ENCODE measurements around the gene SNX25. TPM values are rescaled to one million over a fixed set of nuclear protein-coding genes. Genes with fewer than 3 reads are reported as not detected.

SNX25 gene
- total RNA-seq, 6 donors from 2014 or later: 62.9 to 178 (median 123) TPM

DNA sequence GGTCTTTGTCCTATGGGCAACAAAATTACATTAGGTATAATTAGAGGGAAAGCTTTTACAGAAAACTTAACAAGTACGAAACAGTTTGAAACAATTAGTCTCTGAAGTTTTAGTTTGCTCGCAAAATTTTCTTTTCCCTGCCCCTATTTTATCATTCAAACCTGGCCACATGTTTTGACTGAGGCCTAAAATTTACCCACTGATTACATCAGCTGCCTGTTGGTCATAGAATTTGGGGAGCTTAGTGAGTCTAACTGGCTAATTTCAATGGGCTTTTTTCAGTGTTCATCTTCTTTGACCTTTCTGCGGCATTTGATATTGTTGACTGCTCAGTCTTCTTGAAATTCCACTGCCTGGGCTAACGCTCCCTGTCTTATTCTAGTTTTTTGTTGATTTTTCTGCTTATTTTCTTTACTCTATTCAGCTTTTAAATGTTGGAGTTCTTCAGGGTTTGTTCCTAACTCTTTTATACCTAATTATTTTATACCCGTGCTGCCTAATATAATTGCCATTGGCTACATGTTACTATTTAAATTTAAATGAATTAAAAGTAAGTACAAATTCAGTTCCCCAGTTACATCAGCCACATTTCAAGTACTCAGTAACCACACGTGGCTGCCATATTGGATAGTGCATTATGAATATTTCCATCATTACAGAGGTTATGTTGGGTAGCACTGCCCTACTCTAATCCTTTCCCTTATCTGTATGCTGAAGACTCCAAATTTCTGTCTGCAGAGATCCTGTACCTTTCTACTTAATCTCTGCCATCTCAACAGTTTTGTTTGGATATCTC lies 87.5 kb downstream of the SNX25 start:
- no peak for DNase-seq
- WGBS, 2 donors: 93 to 95% methylated on average over 6 of the region's 6 CpGs
- TF ChIP-seq, protein P1, sequence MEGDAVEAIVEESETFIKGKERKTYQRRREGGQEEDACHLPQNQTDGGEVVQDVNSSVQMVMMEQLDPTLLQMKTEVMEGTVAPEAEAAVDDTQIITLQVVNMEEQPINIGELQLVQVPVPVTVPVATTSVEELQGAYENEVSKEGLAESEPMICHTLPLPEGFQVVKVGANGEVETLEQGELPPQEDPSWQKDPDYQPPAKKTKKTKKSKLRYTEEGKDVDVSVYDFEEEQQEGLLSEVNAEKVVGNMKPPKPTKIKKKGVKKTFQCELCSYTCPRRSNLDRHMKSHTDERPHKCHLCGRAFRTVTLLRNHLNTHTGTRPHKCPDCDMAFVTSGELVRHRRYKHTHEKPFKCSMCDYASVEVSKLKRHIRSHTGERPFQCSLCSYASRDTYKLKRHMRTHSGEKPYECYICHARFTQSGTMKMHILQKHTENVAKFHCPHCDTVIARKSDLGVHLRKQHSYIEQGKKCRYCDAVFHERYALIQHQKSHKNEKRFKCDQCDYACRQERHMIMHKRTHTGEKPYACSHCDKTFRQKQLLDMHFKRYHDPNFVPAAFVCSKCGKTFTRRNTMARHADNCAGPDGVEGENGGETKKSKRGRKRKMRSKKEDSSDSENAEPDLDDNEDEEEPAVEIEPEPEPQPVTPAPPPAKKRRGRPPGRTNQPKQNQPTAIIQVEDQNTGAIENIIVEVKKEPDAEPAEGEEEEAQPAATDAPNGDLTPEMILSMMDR (IDR thresholded peaks at IDR 0.05): no peak
- TF ChIP-seq EP300 (IDR thresholded peaks at IDR 0.05) (no peak), POLR2A (IDR thresholded peaks at IDR 0.05) (no peak), POLR2AphosphoS5 (IDR thresholded peaks at IDR 0.05) (no peak)
- Histone ChIP-seq H3K4me1 (peaks cover 0 to 26% (median 5%) of the 10 kb centered on the region in 4 donors), H3K27ac (no peak overlapping the region), H3K27me3 (no peaks in the 10 kb centered on the region), H3K4me3 (no peak overlapping the region), H3K36me3 (peaks cover 0 to 15% (median 4%) of the 10 kb centered on the region in 4 donors), H3K9me3 (no peaks in the 10 kb centered on the region)
- ATAC-seq (ENCODE audit: low FRiP score in 2 of 2): no peak

DNA sequence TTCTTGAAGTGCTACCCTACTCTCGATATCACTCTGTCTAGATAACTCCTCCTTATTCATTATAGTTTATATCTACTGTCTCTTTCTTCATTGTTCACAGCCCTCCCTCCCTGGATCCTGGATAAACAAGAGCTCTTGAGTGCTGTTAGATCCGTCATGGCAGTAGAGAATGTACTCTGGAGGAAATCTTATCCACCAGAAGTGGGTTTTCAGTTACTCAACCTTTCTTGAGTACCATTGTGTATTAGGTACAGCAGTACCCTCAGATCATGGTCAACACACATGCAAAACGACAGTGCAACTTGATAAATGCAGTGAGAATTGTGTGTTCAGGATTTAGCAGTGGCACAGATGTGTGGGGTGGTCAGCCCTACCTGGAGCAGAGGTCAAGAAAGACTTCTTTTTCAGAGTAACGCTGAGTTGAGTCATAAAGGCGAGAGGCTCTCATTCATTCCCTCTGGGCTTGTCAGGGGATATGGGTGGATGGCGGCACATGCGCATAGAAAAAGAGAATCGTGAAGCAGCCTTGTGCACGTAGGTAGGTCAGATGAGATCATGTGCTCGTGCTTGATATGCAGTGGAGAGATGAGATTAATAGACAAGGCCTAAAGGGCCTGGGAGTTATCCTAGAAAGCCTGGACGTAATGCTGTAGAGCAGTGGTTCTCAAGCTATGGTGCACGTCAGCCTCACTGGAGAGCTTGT lies 89.5 kb downstream of the SNX25 start:
- TF ChIP-seq POLR2AphosphoS5 (IDR thresholded peaks at IDR 0.05) (peak in 1 of 2 donors; percentile 64), EP300 (IDR thresholded peaks at IDR 0.05) (peak in 3 of 4 donors; percentile 70 to 93 (median 79))
- TF ChIP-seq, protein P1 (IDR thresholded peaks at IDR 0.05): no peak
- H3K27me3 ChIP-seq: no peaks in the 10 kb centered on the region
- 67 to 76% methylated on average over 12 of the region's 12 CpGs for WGBS, 2 donors
- H3K36me3 ChIP-seq: peaks cover 0 to 5% (median 2%) of the 10 kb centered on the region in 4 donors
- no peaks in the 10 kb centered on the region for H3K9me3 ChIP-seq
- peak overlapping the region; percentile 22 to 63 (median 48) for H3K27ac ChIP-seq
- peaks cover 0 to 35% (median 10%) of the 10 kb centered on the region in 4 donors for H3K4me1 ChIP-seq
- DNase-seq (no peak), ATAC-seq (ENCODE audit: low FRiP score in 2 of 2) (peak; percentile 46 to 71)
- no peak overlapping the region for H3K4me3 ChIP-seq

DNA sequence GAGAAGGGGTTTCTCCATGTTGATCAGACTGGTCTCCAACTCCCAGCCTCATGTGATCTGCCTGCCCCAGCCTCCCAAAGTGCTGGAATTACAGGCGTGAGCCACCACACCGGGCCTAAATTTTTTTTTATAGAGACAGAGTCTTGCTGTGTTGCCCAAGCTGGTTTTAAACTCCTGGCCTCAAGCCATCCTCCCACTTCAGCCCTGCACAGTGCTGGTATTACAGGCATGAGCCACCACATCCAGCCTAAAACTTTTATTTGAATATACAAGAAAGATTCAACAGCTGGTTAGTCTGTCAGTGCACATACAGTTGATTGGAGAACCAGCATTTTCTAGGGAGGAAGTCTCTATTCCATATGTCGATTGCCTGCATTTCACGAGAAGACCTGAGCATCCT lies 95.1 kb downstream of the SNX25 start:
- peaks cover 0 to 10% (median 6%) of the 10 kb centered on the region in 4 donors for H3K36me3 ChIP-seq
- H3K27ac ChIP-seq: peak overlapping the region; percentile 56 to 80 (median 75)
- H3K4me3 ChIP-seq: no peak overlapping the region
- TF ChIP-seq POLR2A (IDR thresholded peaks at IDR 0.05): no peak
- TF ChIP-seq, protein P1 (IDR thresholded peaks at IDR 0.05): no peak
- TF ChIP-seq EP300 (IDR thresholded peaks at IDR 0.05): no peak
- no peak for TF ChIP-seq POLR2AphosphoS5 (IDR thresholded peaks at IDR 0.05)
- peaks cover 0 to 35% (median 16%) of the 10 kb centered on the region in 4 donors for H3K4me1 ChIP-seq
- WGBS, 2 donors: 66 to 74% methylated on average over 4 of the region's 4 CpGs
- peak in 1 of 2 donors; percentile 46 for DNase-seq
- peak; percentile 7 to 16 for ATAC-seq (ENCODE audit: low FRiP score in 2 of 2)
- H3K27me3 ChIP-seq: no peaks in the 10 kb centered on the region
- no peaks in the 10 kb centered on the region for H3K9me3 ChIP-seq

DNA sequence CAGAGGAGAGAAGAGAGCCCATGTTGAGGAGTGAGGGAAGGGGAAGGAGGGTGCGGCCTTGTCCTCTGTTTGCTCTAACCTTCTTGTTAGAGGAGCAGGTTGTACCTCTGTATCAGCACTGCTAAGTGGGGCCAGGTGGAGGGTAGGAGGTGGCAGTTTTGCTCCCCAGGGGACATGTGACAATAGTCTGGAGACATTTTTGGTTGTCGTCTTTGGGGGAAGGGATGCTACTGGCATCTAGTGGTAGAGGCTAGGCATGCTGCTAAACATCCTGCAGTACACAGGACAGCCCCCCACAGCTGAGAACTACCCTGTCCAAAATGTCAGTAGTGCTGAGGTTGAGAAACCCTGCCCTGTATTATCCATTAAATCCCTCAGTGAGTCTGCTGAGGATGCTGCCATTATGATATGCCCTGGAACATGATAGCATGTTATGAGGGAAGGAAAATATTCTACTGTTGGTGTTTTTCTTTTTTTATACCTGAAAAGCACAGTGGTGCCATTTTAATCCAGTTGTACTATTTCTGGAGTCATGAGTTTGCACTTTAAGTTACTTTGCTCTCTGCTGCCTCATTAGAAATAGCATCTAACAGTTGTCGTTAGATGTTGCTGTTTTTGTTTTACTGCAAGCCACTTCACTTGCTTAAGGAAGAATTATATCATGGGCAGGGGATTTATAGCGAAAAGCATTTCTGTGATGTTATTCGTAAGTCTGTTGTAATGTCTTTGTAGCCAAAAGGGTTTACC lies 95.7 kb downstream of the SNX25 start:
- Histone ChIP-seq H3K9me3 (no peaks in the 10 kb centered on the region), H3K4me1 (peaks cover 0 to 30% (median 13%) of the 10 kb centered on the region in 4 donors), H3K27ac (peak overlapping the region; percentile 56 to 80 (median 75)), H3K36me3 (peaks cover 0 to 10% (median 7%) of the 10 kb centered on the region in 4 donors), H3K27me3 (no peaks in the 10 kb centered on the region), H3K4me3 (no peak overlapping the region)
- peak; percentile 46 to 81 for ATAC-seq (ENCODE audit: low FRiP score in 2 of 2)
- WGBS, 2 donors: 66 to 78% methylated on average over 5 of the region's 5 CpGs
- peak in 1 of 2 donors; percentile 85 for DNase-seq
- peak in 1 of 4 donors; percentile 52 for TF ChIP-seq EP300 (IDR thresholded peaks at IDR 0.05)
- TF ChIP-seq POLR2AphosphoS5 (IDR thresholded peaks at IDR 0.05): peak; percentile 39 to 48
- TF ChIP-seq, protein P1 (IDR thresholded peaks at IDR 0.05): peak in 4 of 6 experiments; percentile 29 to 56 (median 42)
- TF ChIP-seq POLR2A (IDR thresholded peaks at IDR 0.05): no peak
